ENCODE data around the gene PLCL1.
"Not testable (repeated sequence)": the region's sequence is repeated elsewhere in the genome, so short reads cannot be mapped to it uniquely, and the experiment has no call there.

The PLCL1 gene

GRCh38 chr2:197810016-197810415, 5.6 kb downstream of the PLCL1 start:
- DNase-seq (ENCODE audit: low read depth in 2 of 2): no peak

GRCh38 chr2:197810491-197810890, 6.1 kb downstream of the PLCL1 start:
- DNase-seq (ENCODE audit: low read depth in 2 of 2): no peak

- no peak for DNase-seq (ENCODE audit: low read depth in 2 of 2)
These were observed 8.8 kb downstream of the PLCL1 start for GRCh38 chr2:197813093-197813787.

- DNase-seq (ENCODE audit: low read depth in 2 of 2): no peak
These were observed 10.1 kb downstream of the PLCL1 start for GRCh38 chr2:197814526-197814925.

- DNase-seq (ENCODE audit: low read depth in 2 of 2): no peak
These were observed 17.3 kb downstream of the PLCL1 start for GRCh38 chr2:197821550-197822289.

GRCh38 chr2:197822333-197822732, 17.9 kb downstream of the PLCL1 start:
- DNase-seq (ENCODE audit: low read depth in 2 of 2): no peak

- DNase-seq (ENCODE audit: low read depth in 2 of 2): no peak
These were observed 23.2 kb downstream of the PLCL1 start for GRCh38 chr2:197827618-197828017.

- no peak for DNase-seq (ENCODE audit: low read depth in 2 of 2)
These were observed 24.2 kb downstream of the PLCL1 start for GRCh38 chr2:197828464-197829135.

- not testable (repeated sequence) for DNase-seq (ENCODE audit: low read depth in 2 of 2)
These were observed 30.4 kb downstream of the PLCL1 start for GRCh38 chr2:197834771-197835170.

- no peak for DNase-seq (ENCODE audit: low read depth in 2 of 2)
These were observed 30.9 kb downstream of the PLCL1 start for GRCh38 chr2:197835293-197835692.

GRCh38 chr2:197838036-197838435, 33.6 kb downstream of the PLCL1 start:
- peak; percentile 13 to 17 for DNase-seq (ENCODE audit: low read depth in 2 of 2)

GRCh38 chr2:197838579-197838978, 34.2 kb downstream of the PLCL1 start:
- no peak for DNase-seq (ENCODE audit: low read depth in 2 of 2)

- no peak for DNase-seq (ENCODE audit: low read depth in 2 of 2)
These were observed 34.9 kb downstream of the PLCL1 start for GRCh38 chr2:197839327-197839726.

- DNase-seq (ENCODE audit: low read depth in 2 of 2): no peak
These were observed 35.5 kb downstream of the PLCL1 start for GRCh38 chr2:197839856-197840255.

GRCh38 chr2:197846128-197846527, 41.7 kb downstream of the PLCL1 start:
- DNase-seq (ENCODE audit: low read depth in 2 of 2): no peak

GRCh38 chr2:197846777-197847176, 42.4 kb downstream of the PLCL1 start:
- no peak for DNase-seq (ENCODE audit: low read depth in 2 of 2)

GRCh38 chr2:197847651-197848401, 43.4 kb downstream of the PLCL1 start:
- no peak for DNase-seq (ENCODE audit: low read depth in 2 of 2)

GRCh38 chr2:197848602-197849001, 44.2 kb downstream of the PLCL1 start:
- no peak for DNase-seq (ENCODE audit: low read depth in 2 of 2)

GRCh38 chr2:197850882-197851450, 46.6 kb downstream of the PLCL1 start:
- DNase-seq (ENCODE audit: low read depth in 2 of 2): no peak

- DNase-seq (ENCODE audit: low read depth in 2 of 2): no peak
These were observed 47.1 kb downstream of the PLCL1 start for GRCh38 chr2:197851451-197851850.

GRCh38 chr2:197852108-197852507, 47.7 kb downstream of the PLCL1 start:
- DNase-seq (ENCODE audit: low read depth in 2 of 2): no peak

GRCh38 chr2:197853549-197853948, 49.2 kb downstream of the PLCL1 start:
- no peak for DNase-seq (ENCODE audit: low read depth in 2 of 2)
